SK-N-MC (cell line): ENCODE results near the gene BLM.
"Not testable (repeated sequence)": the region's sequence is repeated elsewhere in the genome, so short reads cannot be mapped to it uniquely, and the experiment has no call there.

Source experiments
- DNase-seq: peaks from one replicate; pipeline ENCODE4 v3.0.0-alpha.2; 2011; ENCODE audit warnings: low read depth, low spot score
- H3K27ac ChIP-seq: fragments of 200-600 bp; sonication (generic); 2 replicates; pipeline ENCODE4 v1.5.1; 2016; ENCODE audit warnings: mixed run types
- H3K36me3 ChIP-seq: fragments of 200-600 bp; sonication (generic); 2 replicates; pipeline ENCODE4 v1.6.1; 2017; ENCODE audit warnings: antibody characterized with exemption, low read length, mixed read lengths; ENCODE audit not compliant: insufficient read depth
- H3K4me3 ChIP-seq: fragments of 200-600 bp; sonication (generic); 2 replicates; pipeline ENCODE4 v1.5.1; 2016
- H3K9ac ChIP-seq: fragments of 200-600 bp; sonication (generic); 2 replicates; pipeline ENCODE4 v1.8.0; 2017; ENCODE audit warnings: mixed run types, mixed read lengths; ENCODE audit not compliant: insufficient read length
- H3K9me3 ChIP-seq: fragments of 200-600 bp; sonication (generic); 2 replicates; pipeline ENCODE4 v1.6.1; 2017; ENCODE audit warnings: low read depth, mild to moderate bottlenecking, antibody characterized with exemption, low read length, moderate library complexity, mixed read lengths
- EZH2 ChIP-seq: fragments of 200-600 bp; sonication (generic); IDR thresholded peaks from one replicate; pipeline ENCODE4 v1.6.1; 2017; ENCODE audit warnings: antibody characterized with exemption
- FOXP2 ChIP-seq: optimal IDR thresholded peaks from 2 replicates; pipeline ENCODE3; 2011; ENCODE audit warnings: mild to moderate bottlenecking, moderate library complexity; ENCODE audit not compliant: insufficient read depth; ENCODE audit errors: extremely low read length, control extremely low read depth
- POLR2AphosphoS5 ChIP-seq: IDR thresholded peaks from 2 replicates; pipeline ENCODE4 v1.6.1; 2012; ENCODE audit warnings: mild to moderate bottlenecking, low read depth, low read length, borderline replicate concordance

Gene BLM

GRCh38 chr15:90716976-90717821 lies at the start of gene BLM:
BLM (plus strand) TSS chr15:90717346; CDS start chr15:90747393, 30,047 bp downstream.
- peak; percentile 93 for TF ChIP-seq POLR2AphosphoS5
- TF ChIP-seq FOXP2, result peak; percentile 49
- TF ChIP-seq EZH2, result no peak
- Histone ChIP-seq H3K36me3 (no peaks in the 10 kb centered on the region; the same call in 1 of the 2 replicates), H3K9me3 (no peaks in the 10 kb centered on the region), H3K27ac (peak within 1 kb of the TSS; percentile 97), H3K9ac (peak within 1 kb of the TSS; percentile 94), H3K4me3 (peak within 1 kb of the TSS; percentile 91)
- peak; percentile 88 for DNase-seq

GRCh38 chr15:90667755-90668345 lies 49.3 kb upstream of the BLM start:
- DNase-seq, H3K36me3 ChIP-seq, H3K9me3 ChIP-seq, H3K9ac ChIP-seq, H3K4me3 ChIP-seq: not testable (repeated sequence)
- peak overlapping the region; percentile 73; the same call in 1 of the 2 replicates for H3K27ac ChIP-seq

- not testable (repeated sequence) for DNase-seq, H3K9me3 ChIP-seq, H3K36me3 ChIP-seq, H3K4me3 ChIP-seq, H3K9ac ChIP-seq, H3K27ac ChIP-seq
Observed at GRCh38 chr15:90670631-90671030, 46.5 kb upstream of the BLM start.

- TF ChIP-seq FOXP2, result no peak
- no peak for TF ChIP-seq POLR2AphosphoS5
- TF ChIP-seq EZH2, result no peak
- no peak for DNase-seq
Observed at GRCh38 chr15:90671216-90671615, 45.9 kb upstream of the BLM start.

GRCh38 chr15:90673357-90673756 lies 43.8 kb upstream of the BLM start:
- H3K9ac ChIP-seq, H3K36me3 ChIP-seq, H3K4me3 ChIP-seq, H3K9me3 ChIP-seq, DNase-seq: not testable (repeated sequence)
- H3K27ac ChIP-seq, result peak overlapping the region; percentile 74; the same call in 1 of the 2 replicates

More at GRCh38 chr15:90671216-90671615, 45.9 kb upstream of the BLM start:
- Histone ChIP-seq H3K4me3 (no peak overlapping the region), H3K36me3 (no peaks in the 10 kb centered on the region), H3K27ac (no peak overlapping the region), H3K9me3 (no peaks in the 10 kb centered on the region), H3K9ac (no peak overlapping the region)

GRCh38 chr15:90674476-90674875 lies 42.7 kb upstream of the BLM start:
- Histone ChIP-seq H3K9me3 (no peaks in the 10 kb centered on the region), H3K27ac (no peak overlapping the region), H3K9ac (no peak overlapping the region), H3K36me3 (no peaks in the 10 kb centered on the region; the same call in 1 of the 2 replicates), H3K4me3 (no peak overlapping the region)
- TF ChIP-seq POLR2AphosphoS5 (no peak), EZH2 (no peak), FOXP2 (no peak)
- DNase-seq, result no peak

GRCh38 chr15:90675464-90675863 lies 41.7 kb upstream of the BLM start:
- Histone ChIP-seq H3K36me3 (no peaks in the 10 kb centered on the region; the same call in 1 of the 2 replicates), H3K4me3 (no peak overlapping the region), H3K9ac (no peak overlapping the region), H3K27ac (no peak overlapping the region), H3K9me3 (no peaks in the 10 kb centered on the region)
- TF ChIP-seq EZH2 (no peak), POLR2AphosphoS5 (no peak), FOXP2 (no peak)
- no peak for DNase-seq

- H3K9me3 ChIP-seq, result no peaks in the 10 kb centered on the region
- no peak overlapping the region for H3K4me3 ChIP-seq
- no peak for TF ChIP-seq FOXP2
- no peak for TF ChIP-seq POLR2AphosphoS5
- no peak for TF ChIP-seq EZH2
- H3K27ac ChIP-seq, result no peak overlapping the region
- DNase-seq, result no peak
- H3K36me3 ChIP-seq, result no peaks in the 10 kb centered on the region; the same call in 1 of the 2 replicates
- H3K9ac ChIP-seq, result no peak overlapping the region
Observed at GRCh38 chr15:90677807-90678790, 39.0 kb upstream of the BLM start.
